Activated CD8-positive, alpha-beta T cell treated with anti-CD3 and anti-CD28 coated beads, Interleukin-2, amount 10 ng/mL, durations not matched to agents 7 days and 5 days (primary cell): ENCODE results near the gene KLHL30. TPM values are rescaled to one million over a fixed set of nuclear protein-coding genes. Genes with fewer than 3 reads are reported as not detected.
A peak's percentile ranks its signal among the peaks of the same experiment; 100 is the strongest.

Experiments
- ATAC-seq: fragments of 150-1000 bp; cut with Tn5 transposase; one replicate; pipeline ENCODE4 v1.10.0; 2021; ENCODE audit warnings: moderate library complexity
- CTCF ChIA-PET: fragments of 350-600 bp; sonication (Branson Sonifier 250); formaldehyde crosslinking; loops from one replicate; lab custom pipeline; 2021; ENCODE audit warnings: antibody characterized with exemption; lab: Charles Lee
- POLR2A ChIA-PET: fragments of 350-600 bp; sonication (Branson Sonifier 250); formaldehyde crosslinking; loops from one replicate; lab custom pipeline; 2021; ENCODE audit warnings: antibody characterized with exemption; lab: Charles Lee
- DNase-seq: peaks from one replicate; pipeline ENCODE4 v3.0.0-alpha.2; 2020
- H3K27ac Mint-ChIP-seq: one replicate; pipeline ENCODE4 v1.8.0; 2021; ENCODE audit warnings: mild to moderate bottlenecking, mixed read lengths
- H3K27me3 Mint-ChIP-seq: one replicate; pipeline ENCODE4 v1.8.0; 2021; ENCODE audit warnings: low read depth, mixed read lengths
- H3K36me3 Mint-ChIP-seq: one replicate; pipeline ENCODE4 v1.8.0; 2021; ENCODE audit warnings: low read depth, mixed read lengths
- H3K4me1 Mint-ChIP-seq: one replicate; pipeline ENCODE4 v1.8.0; 2021; ENCODE audit warnings: low read depth, mixed read lengths
- H3K4me3 Mint-ChIP-seq: one replicate; pipeline ENCODE4 v1.8.0; 2021; ENCODE audit warnings: mild to moderate bottlenecking, mixed read lengths
- H3K9me3 Mint-ChIP-seq: one replicate; pipeline ENCODE4 v1.8.0; 2022; ENCODE audit warnings: mixed read lengths; ENCODE audit not compliant: insufficient read depth
- total RNA-seq, 2 experiments: library from RNA; stranded (reverse); gene quantifications; one replicate each; pipeline ENCODE4 v1.2.3, GENCODE V29; 2021

KLHL30 gene
- total RNA-seq, 2 experiments from 2014 or later: not detected

GRCh38 chr2:238151628-238152235 lies 13.3 kb downstream of the KLHL30 start:
- Mint-ChIP-seq H3K27me3 (no peaks in the 10 kb centered on the region), H3K4me1 (no peaks in the 10 kb centered on the region), H3K9me3 (no peaks in the 10 kb centered on the region), H3K27ac (no peak overlapping the region), H3K36me3 (no peaks in the 10 kb centered on the region), H3K4me3 (no peak overlapping the region)
- ChIA-PET CTCF (interaction anchor here (1.2 kb wide), 1 partner anchor 293 kb away, joined by 3 read pairs; no protein-coding TSS in a partner anchor), POLR2A (no interaction called here)
- no peak for DNase-seq
- no peak for ATAC-seq

GRCh38 chr2:238152771-238153688 lies 14.6 kb downstream of the KLHL30 start:
- ChIA-PET POLR2A (no interaction called here), CTCF (interaction anchor here (1.1 to 1.2 kb wide), 2 partner anchors 110 to 295 kb away, joined by 3 read pairs; no protein-coding TSS in a partner anchor)
- Mint-ChIP-seq H3K9me3 (no peaks in the 10 kb centered on the region), H3K27ac (no peak overlapping the region), H3K4me3 (no peak overlapping the region), H3K27me3 (no peaks in the 10 kb centered on the region), H3K36me3 (no peaks in the 10 kb centered on the region), H3K4me1 (no peaks in the 10 kb centered on the region)
- ATAC-seq (no peak), DNase-seq (no peak)

GRCh38 chr2:238154570-238154969 lies 16.1 kb downstream of the KLHL30 start:
- ChIA-PET CTCF (no interaction called here), POLR2A (no interaction called here)
- DNase-seq: no peak
- Mint-ChIP-seq H3K36me3 (no peaks in the 10 kb centered on the region), H3K9me3 (no peaks in the 10 kb centered on the region), H3K4me1 (peaks cover 4% of the 10 kb centered on the region), H3K27ac (no peak overlapping the region), H3K27me3 (peaks cover 4% of the 10 kb centered on the region), H3K4me3 (no peak overlapping the region)
- ATAC-seq: no peak

- H3K27me3 Mint-ChIP-seq: peaks cover 5% of the 10 kb centered on the region
- POLR2A ChIA-PET: no interaction called here
- H3K27ac Mint-ChIP-seq: no peak overlapping the region
- H3K4me3 Mint-ChIP-seq: no peak overlapping the region
- DNase-seq: no peak
- H3K9me3 Mint-ChIP-seq: no peaks in the 10 kb centered on the region
- CTCF ChIA-PET: no interaction called here
- ATAC-seq: no peak
- no peaks in the 10 kb centered on the region for H3K36me3 Mint-ChIP-seq
- peaks cover 11% of the 10 kb centered on the region for H3K4me1 Mint-ChIP-seq
These were observed 16.7 kb downstream of the KLHL30 start for GRCh38 chr2:238155051-238155760.

- CTCF ChIA-PET: no interaction called here
- H3K27me3 Mint-ChIP-seq: peaks cover 5% of the 10 kb centered on the region
- no peaks in the 10 kb centered on the region for H3K36me3 Mint-ChIP-seq
- no peak overlapping the region for H3K4me3 Mint-ChIP-seq
- H3K9me3 Mint-ChIP-seq: no peaks in the 10 kb centered on the region
- DNase-seq (no peak), ATAC-seq (no peak)
- peaks cover 15% of the 10 kb centered on the region for H3K4me1 Mint-ChIP-seq
- POLR2A ChIA-PET: no interaction called here
- peak overlapping the region; percentile 25 for H3K27ac Mint-ChIP-seq
These were observed 17.6 kb downstream of the KLHL30 start for GRCh38 chr2:238155761-238156694.

GRCh38 chr2:238157506-238158017 lies 19.1 kb downstream of the KLHL30 start:
- POLR2A ChIA-PET: no interaction called here
- DNase-seq (no peak), ATAC-seq (no peak)
- Mint-ChIP-seq H3K9me3 (no peaks in the 10 kb centered on the region), H3K4me3 (no peak overlapping the region), H3K27ac (no peak overlapping the region), H3K36me3 (no peaks in the 10 kb centered on the region), H3K27me3 (peaks cover 10% of the 10 kb centered on the region), H3K4me1 (peaks cover 15% of the 10 kb centered on the region)
- CTCF ChIA-PET: interaction anchor here (0.7 kb wide), 1 partner anchor 619 kb away, joined by 4 read pairs; no protein-coding TSS in a partner anchor

GRCh38 chr2:238158018-238158508 lies 19.6 kb downstream of the KLHL30 start:
- Mint-ChIP-seq H3K36me3 (no peaks in the 10 kb centered on the region), H3K9me3 (no peaks in the 10 kb centered on the region), H3K4me1 (peaks cover 15% of the 10 kb centered on the region), H3K4me3 (no peak overlapping the region), H3K27me3 (peaks cover 13% of the 10 kb centered on the region), H3K27ac (no peak overlapping the region)
- DNase-seq (no peak), ATAC-seq (no peak)
- ChIA-PET CTCF (no interaction called here), POLR2A (no interaction called here)

- Mint-ChIP-seq H3K36me3 (no peaks in the 10 kb centered on the region), H3K27ac (no peak within 1 kb of the TSS), H3K4me1 (peaks cover 15% of the 10 kb centered on the region), H3K4me3 (peak within 1 kb of the TSS; percentile 55), H3K27me3 (peaks cover 16% of the 10 kb centered on the region), H3K9me3 (no peaks in the 10 kb centered on the region)
- ChIA-PET CTCF (interaction anchor here (0.6 kb wide), 1 partner anchor 109 kb away, joined by 3 read pairs; no protein-coding TSS in a partner anchor), POLR2A (no interaction called here)
- ATAC-seq: peak; percentile 71
- DNase-seq: peak; percentile 60
These were observed 20.1 kb downstream of the KLHL30 start, which contains the start of gene ERFE for GRCh38 chr2:238158509-238159070. Gene ERFE (plus strand): TSS chr2:238158970. CDS start chr2:238159008, 38 bp downstream.

- DNase-seq (peak; percentile 32), ATAC-seq (peak; percentile 66)
- ChIA-PET CTCF (interaction anchor here (0.6 to 2.7 kb wide), 2 partner anchors 104 to 108 kb away, joined by 3 to 19 read pairs; no protein-coding TSS in a partner anchor), POLR2A (no interaction called here)
- Mint-ChIP-seq H3K9me3 (no peaks in the 10 kb centered on the region), H3K27me3 (peaks cover 16% of the 10 kb centered on the region), H3K4me3 (peak overlapping the region; percentile 55), H3K27ac (no peak overlapping the region), H3K4me1 (peaks cover 15% of the 10 kb centered on the region), H3K36me3 (no peaks in the 10 kb centered on the region)
These were observed 20.6 kb downstream of the KLHL30 start for GRCh38 chr2:238159071-238159539.

GRCh38 chr2:238159661-238160205 lies 21.3 kb downstream of the KLHL30 start:
- H3K27ac Mint-ChIP-seq: no peak overlapping the region
- POLR2A ChIA-PET: no interaction called here
- CTCF ChIA-PET: interaction anchor here (1.2 to 2.7 kb wide), 3 partner anchors 14 to 104 kb away, joined by 3 to 19 read pairs (median 4); no protein-coding TSS in a partner anchor
- no peak for ATAC-seq
- H3K36me3 Mint-ChIP-seq: no peaks in the 10 kb centered on the region
- H3K9me3 Mint-ChIP-seq: no peaks in the 10 kb centered on the region
- DNase-seq: no peak
- peak overlapping the region; percentile 55 for H3K4me3 Mint-ChIP-seq
- H3K4me1 Mint-ChIP-seq: peaks cover 15% of the 10 kb centered on the region
- H3K27me3 Mint-ChIP-seq: peaks cover 21% of the 10 kb centered on the region
